HepG2 (cell line): ENCODE results near the gene MYBPC2. TPM values are rescaled to one million over a fixed set of nuclear protein-coding genes. Genes with fewer than 3 reads are reported as not detected.

Experiments
- ADNP ChIP-seq: sonication (generic); formaldehyde crosslinking; IDR thresholded peaks from 2 replicates; pipeline ENCODE4 v1.4.0; 2020; ENCODE audit warnings: missing genetic modification reagents
- ATF3 ChIP-seq: sonication (generic); formaldehyde crosslinking; IDR thresholded peaks from 2 replicates; pipeline ENCODE4 v1.4.0; 2020; ENCODE audit warnings: missing genetic modification reagents
- BCL6 ChIP-seq: IDR thresholded peaks from 2 replicates; pipeline ENCODE4 v1.6.1; 2016; ENCODE audit warnings: missing genetic modification reagents, missing compliant biosample characterization
- HES4 ChIP-seq: sonication (generic); formaldehyde crosslinking; IDR thresholded peaks from 2 replicates; pipeline ENCODE4 v1.9.0; 2021; ENCODE audit warnings: mild to moderate bottlenecking, missing genetic modification reagents, borderline replicate concordance
- IRF2 ChIP-seq: IDR thresholded peaks from 2 replicates; pipeline ENCODE4 v1.6.1; 2018; ENCODE audit warnings: missing genetic modification reagents, missing compliant biosample characterization
- KAT2B ChIP-seq: fragments of 150-350 bp; IDR thresholded peaks from 2 replicates; pipeline ENCODE4 v1.6.1; 2014; ENCODE audit warnings: low read depth, low read length, borderline replicate concordance
- KDM2A ChIP-seq: sonication (generic); formaldehyde crosslinking; IDR thresholded peaks from 2 replicates; pipeline ENCODE4 v1.4.0; 2020; ENCODE audit warnings: low read depth, missing genetic modification reagents, borderline replicate concordance
- MBNL3 ChIP-seq: fragments of 250-450 bp; sonication (Bioruptor Pico); conservative IDR thresholded peaks from 2 replicates; pipeline ENCODE4 v1.8.0; 2022; ENCODE audit warnings: mild to moderate bottlenecking, inconsistent platforms
- NR2C2 ChIP-seq: sonication (generic); formaldehyde crosslinking; IDR thresholded peaks from 2 replicates; pipeline ENCODE4 v1.4.0; 2020; ENCODE audit warnings: missing genetic modification reagents, mild to moderate bottlenecking, moderate library complexity, borderline replicate concordance
- POLR2G ChIP-seq: fragments of 200-400 bp; formaldehyde crosslinking; IDR thresholded peaks from 2 replicates; pipeline ENCODE4 v1.6.1; 2018; ENCODE audit warnings: mild to moderate bottlenecking, low read depth, low read length, moderate library complexity
- PRPF4 ChIP-seq: fragments of 200-400 bp; formaldehyde crosslinking; IDR thresholded peaks from 2 replicates; pipeline ENCODE4 v1.6.1; 2016; ENCODE audit warnings: low read length, low read depth; ENCODE audit not compliant: poor library complexity, severe bottlenecking
- SMARCE1 ChIP-seq: fragments of 450-650 bp; IDR thresholded peaks from 2 replicates; pipeline ENCODE4 v1.6.1; 2017; ENCODE audit warnings: borderline replicate concordance
- SNAPC2 ChIP-seq: sonication (generic); formaldehyde crosslinking; IDR thresholded peaks from 2 replicates; pipeline ENCODE4 v1.8.1; 2022; ENCODE audit warnings: mild to moderate bottlenecking, missing genetic modification reagents
- SSRP1 ChIP-seq: IDR thresholded peaks from 2 replicates; pipeline ENCODE4 v1.6.1; 2016; ENCODE audit warnings: control low read depth
- STAT5B ChIP-seq: sonication (generic); formaldehyde crosslinking; IDR thresholded peaks from 2 replicates; pipeline ENCODE4 v1.4.0; 2020; ENCODE audit warnings: missing genetic modification reagents
- UBTF ChIP-seq: sonication (generic); formaldehyde crosslinking; IDR thresholded peaks from 2 replicates; pipeline ENCODE4 v1.4.0; 2020; ENCODE audit warnings: mild to moderate bottlenecking, missing genetic modification reagents
- ZNF205 ChIP-seq: IDR thresholded peaks from 2 replicates; pipeline ENCODE4 v1.6.1; 2018; ENCODE audit warnings: missing biosample characterization, missing genetic modification reagents
- ZNF329 ChIP-seq: sonication (generic); formaldehyde crosslinking; IDR thresholded peaks from 2 replicates; pipeline ENCODE4 v1.9.0; 2021; ENCODE audit warnings: low read depth, mild to moderate bottlenecking, missing genetic modification reagents
- ZNF615 ChIP-seq: sonication (generic); formaldehyde crosslinking; IDR thresholded peaks from 2 replicates; pipeline ENCODE4 v1.5.0; 2020; ENCODE audit warnings: mild to moderate bottlenecking, missing genetic modification reagents, borderline replicate concordance
- ZNF724P ChIP-seq: sonication (generic); formaldehyde crosslinking; IDR thresholded peaks from 2 replicates; pipeline ENCODE4 v1.8.0; 2022; ENCODE audit warnings: missing genetic modification reagents, borderline replicate concordance
- ZNF782 ChIP-seq: sonication (generic); formaldehyde crosslinking; IDR thresholded peaks from 2 replicates; pipeline ENCODE4 v1.4.0; 2020; ENCODE audit warnings: missing genetic modification reagents, mild to moderate bottlenecking, borderline replicate concordance
- ZSCAN12 ChIP-seq: sonication (generic); formaldehyde crosslinking; IDR thresholded peaks from 2 replicates; pipeline ENCODE4 v1.9.0; 2021; ENCODE audit warnings: mild to moderate bottlenecking, missing genetic modification reagents
- polyA plus RNA-seq, 8 experiments: library from polyadenylated mRNA; depleted of rRNA in 3 of 8; stranded (reverse) in 7 of 8; unstranded in 1 of 8; fragments of >200 nt; fragmentation: Illumina TruSeq in 4 of 8; extraction: Trizol in 4 of 8; gene quantifications; 2 replicates each; pipeline versions ENCODE4 v1.2.1 to v1.2.3, GENCODE V29; 2011 to 2016; ENCODE audit warnings: low read depth in 4 of 8, missing spikeins in 1 of 8, mixed read lengths in 1 of 8; ENCODE audit not compliant: insufficient read depth in 1 of 8
- total RNA-seq, 5 experiments: library from RNA; depleted of rRNA; stranded (reverse); fragments of >200 nt; fragmentation: Illumina TruSeq; extraction: Trizol; gene quantifications; 2 replicates each; pipeline ENCODE4 v1.2.3, GENCODE V29; 2016; ENCODE audit warnings: low read depth in 1 of 5
- TF ChIP-seq, protein P1 (sequence below): sonication (generic); formaldehyde crosslinking; IDR thresholded peaks from 2 replicates; pipeline ENCODE4 v1.5.0; 2020; ENCODE audit warnings: mild to moderate bottlenecking, missing genetic modification reagents
- TF ChIP-seq, protein P2 (sequence below): sonication (generic); formaldehyde crosslinking; conservative IDR thresholded peaks from 2 replicates; pipeline ENCODE4 v1.8.0; 2022; ENCODE audit warnings: low read depth, missing genetic modification reagents

Gene MYBPC2
- total and polyA plus RNA-seq, 2 of the 13 experiments (the other 11 are each of a cell fraction or from before 2014, with no cell fraction given), result not detected

GRCh38 chr19:50513746-50514345, 81.2 kb downstream of the MYBPC2 start, which contains the start of gene ASPDH (continued):
- TF ChIP-seq, protein P1, sequence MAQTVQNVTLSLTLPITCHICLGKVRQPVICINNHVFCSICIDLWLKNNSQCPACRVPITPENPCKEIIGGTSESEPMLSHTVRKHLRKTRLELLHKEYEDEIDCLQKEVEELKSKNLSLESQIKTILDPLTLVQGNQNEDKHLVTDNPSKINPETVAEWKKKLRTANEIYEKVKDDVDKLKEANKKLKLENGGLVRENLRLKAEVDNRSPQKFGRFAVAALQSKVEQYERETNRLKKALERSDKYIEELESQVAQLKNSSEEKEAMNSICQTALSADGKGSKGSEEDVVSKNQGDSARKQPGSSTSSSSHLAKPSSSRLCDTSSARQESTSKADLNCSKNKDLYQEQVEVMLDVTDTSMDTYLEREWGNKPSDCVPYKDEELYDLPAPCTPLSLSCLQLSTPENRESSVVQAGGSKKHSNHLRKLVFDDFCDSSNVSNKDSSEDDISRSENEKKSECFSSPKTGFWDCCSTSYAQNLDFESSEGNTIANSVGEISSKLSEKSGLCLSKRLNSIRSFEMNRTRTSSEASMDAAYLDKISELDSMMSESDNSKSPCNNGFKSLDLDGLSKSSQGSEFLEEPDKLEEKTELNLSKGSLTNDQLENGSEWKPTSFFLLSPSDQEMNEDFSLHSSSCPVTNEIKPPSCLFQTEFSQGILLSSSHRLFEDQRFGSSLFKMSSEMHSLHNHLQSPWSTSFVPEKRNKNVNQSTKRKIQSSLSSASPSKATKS (CRISPR knock-in tag), result no peak
- TF ChIP-seq ZNF782 (no peak), ADNP (CRISPR knock-in tag) (no peak), KDM2A (CRISPR knock-in tag) (peak; percentile 34; the same call in 1 of the 2 replicates), ZNF724P (CRISPR knock-in tag) (no peak), SSRP1 (CRISPR knock-in tag) (no peak), ZNF205 (CRISPR knock-in tag) (no peak), PRPF4 (no peak), SNAPC2 (CRISPR knock-in tag) (no peak), KAT2B (no peak), NR2C2 (CRISPR knock-in tag) (0 out of 2 replicates have a peak, but pooled peaks have one; percentile 18), BCL6 (CRISPR knock-in tag) (peak; percentile 39; the same call in 1 of the 2 replicates), UBTF (CRISPR knock-in tag) (0 out of 2 replicates have a peak, but pooled peaks have one; percentile 22), ATF3 (CRISPR knock-in tag) (no peak), SMARCE1 (no peak), STAT5B (CRISPR knock-in tag) (no peak), POLR2G (peak; percentile 54; the same call in 1 of the 2 replicates), ZNF615 (CRISPR knock-in tag) (no peak), ZNF329 (no peak), MBNL3 (CRISPR knock-in tag) (no peak), HES4 (CRISPR knock-in tag) (no peak), ZSCAN12 (CRISPR knock-in tag) (no peak), IRF2 (CRISPR knock-in tag) (no peak)
- TF ChIP-seq, protein P2, sequence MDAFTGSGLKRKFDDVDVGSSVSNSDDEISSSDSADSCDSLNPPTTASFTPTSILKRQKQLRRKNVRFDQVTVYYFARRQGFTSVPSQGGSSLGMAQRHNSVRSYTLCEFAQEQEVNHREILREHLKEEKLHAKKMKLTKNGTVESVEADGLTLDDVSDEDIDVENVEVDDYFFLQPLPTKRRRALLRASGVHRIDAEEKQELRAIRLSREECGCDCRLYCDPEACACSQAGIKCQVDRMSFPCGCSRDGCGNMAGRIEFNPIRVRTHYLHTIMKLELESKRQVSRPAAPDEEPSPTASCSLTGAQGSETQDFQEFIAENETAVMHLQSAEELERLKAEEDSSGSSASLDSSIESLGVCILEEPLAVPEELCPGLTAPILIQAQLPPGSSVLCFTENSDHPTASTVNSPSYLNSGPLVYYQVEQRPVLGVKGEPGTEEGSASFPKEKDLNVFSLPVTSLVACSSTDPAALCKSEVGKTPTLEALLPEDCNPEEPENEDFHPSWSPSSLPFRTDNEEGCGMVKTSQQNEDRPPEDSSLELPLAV, result no peak
